Measurements from ENCODE around the gene HSFX1. TPM values are rescaled to one million over a fixed set of nuclear protein-coding genes. Genes with fewer than 3 reads are reported as not detected.

HSFX1 gene
- total and polyA plus RNA-seq, 2 of the 8 experiments (the other 6 are each of a cell fraction or from before 2014, with no cell fraction given): 0.42 to 0.63 TPM

- Histone ChIP-seq H3K9me3 (ENCODE audit: insufficient read depth in 2 of 2, low read depth in 1 of 2, low read length in 1 of 2) (no peaks in the 10 kb centered on the region), H3K14ac (ENCODE audit: insufficient read length) (no peak overlapping the region), H2BK12ac (ENCODE audit: low read depth, low read length) (no peak overlapping the region), H3K36me3 (ENCODE audit: control insufficient read depth in 2 of 4, insufficient read depth in 4 of 4, low read length in 3 of 4) (no peaks in the 10 kb centered on the region), H3K27me3 (replicated peaks in 1 of 4; ENCODE audit: control insufficient read depth in 3 of 4, extremely low read depth in 1 of 4, insufficient read depth in 3 of 4, low read length in 3 of 4) (no peaks in the 10 kb centered on the region), H3K4me2 (ENCODE audit: insufficient read depth in 1 of 2, low read depth in 2 of 2, low read length in 2 of 2) (no peak overlapping the region), H2BK5ac (ENCODE audit: low read depth, low read length) (no peak overlapping the region), H2BK120ac (replicated peaks; ENCODE audit: low read depth, low read length) (no peak overlapping the region), H4K8ac (ENCODE audit: extremely low read depth, insufficient read depth, low read length) (no peak overlapping the region), H3K27ac (ENCODE audit: low read depth, low read length) (no peak overlapping the region), H3K4me1 (replicated peaks in 1 of 4; ENCODE audit: control insufficient read depth in 3 of 4, insufficient read depth in 4 of 4, low read length in 3 of 4) (peaks cover 0 to 2% (median 0%) of the 10 kb centered on the region in 4 experiments; a peak in 2 of 7 replicates), H4K91ac (replicated peaks; ENCODE audit: insufficient read length, low read length) (no peak overlapping the region), H2AFZ (ENCODE audit: low read length) (no peak overlapping the region), H3K23me2 (ENCODE audit: low read depth, low read length) (no peaks in the 10 kb centered on the region), H3K9ac (replicated peaks in 1 of 4; ENCODE audit: extremely low read depth in 1 of 4, low read depth in 3 of 4, low read length in 3 of 4) (no peak overlapping the region), H4K20me1 (replicated peaks in 1 of 2; ENCODE audit: control insufficient read depth in 1 of 2, insufficient read depth in 2 of 2, low read length in 2 of 2) (no peaks in the 10 kb centered on the region), H3K79me2 (ENCODE audit: control insufficient read depth in 1 of 2, insufficient read depth in 2 of 2, low read length in 2 of 2) (no peaks in the 10 kb centered on the region), H2AK5ac (ENCODE audit: low read depth, low read length) (no peak overlapping the region), H3K79me1 (ENCODE audit: low read depth, low read length) (no peaks in the 10 kb centered on the region), H3K23ac (ENCODE audit: insufficient read length) (no peak overlapping the region), H2BK20ac (ENCODE audit: low read length) (no peak overlapping the region), H3K56ac (replicated peaks; ENCODE audit: insufficient read length, low read depth, low read length) (no peak overlapping the region), H2BK15ac (ENCODE audit: low read length) (no peak overlapping the region), H4K5ac (ENCODE audit: insufficient read length, low read depth, low read length) (no peak overlapping the region), H3K4me3 (ENCODE audit: extremely low read depth in 1 of 4, insufficient read depth in 2 of 4, low read depth in 3 of 4, low read length in 4 of 4) (no peak overlapping the region), H3K18ac (ENCODE audit: extremely low read depth, low read length) (no peak overlapping the region), H3K4ac (replicated peaks; ENCODE audit: insufficient read length, low read depth, low read length) (no peak overlapping the region)
- WGBS, 2 experiments (ENCODE audit: extremely low coverage in 1 of 2, insufficient coverage in 1 of 2, insufficient read length in 1 of 2, insufficient replicate concordance in 2 of 2, low coverage in 1 of 2, low lambda C conversion rate in 2 of 2, missing lambda C conversion rate in 1 of 2): 83% methylated on average over 10 of the region's 10 CpGs; no CpG with 5 or more reads in 1 of the 2 experiments
- ChIA-PET CTCF (ENCODE audit: partially characterized antibody) (no interaction called here), POLR2A (ENCODE audit: partially characterized antibody) (no interaction called here)
- no peak for FAIRE-seq
- DNase-seq (ENCODE audit: low read depth in 1 of 2, low spot score in 2 of 2): no peak
- TF ChIP-seq CTBP2 (IDR thresholded peaks at IDR 0.05; ENCODE audit: borderline replicate concordance, insufficient read depth, insufficient read length, low read length): no peak
- no peak for TF ChIP-seq CBX5 (IDR thresholded peaks at IDR 0.05; ENCODE audit: low read depth, low read length)
- TF ChIP-seq SP4 (IDR thresholded peaks at IDR 0.05; ENCODE audit: low read length): no peak
- TF ChIP-seq SIN3A (conservative IDR thresholded peaks at IDR 0.05 in 1 of 2, IDR thresholded peaks at IDR 0.05 in 1 of 2; ENCODE audit: low read depth in 1 of 2, low read length in 2 of 2): no peak
- no peak for TF ChIP-seq SAP30 (IDR thresholded peaks at IDR 0.05; ENCODE audit: insufficient read depth, insufficient replicate concordance, low read length)
- no peak for TF ChIP-seq BCL11A (IDR thresholded peaks at IDR 0.05; ENCODE audit: low read depth in 2 of 2, low read length in 2 of 2)
- TF ChIP-seq CEBPB (IDR thresholded peaks at IDR 0.05; ENCODE audit: low read depth, low read length): no peak
- TF ChIP-seq SP1 (IDR thresholded peaks at IDR 0.05; ENCODE audit: low read depth, low read length): no peak
- TF ChIP-seq SUZ12 (IDR thresholded peaks at IDR 0.05; ENCODE audit: low read length): no peak
- TF ChIP-seq KDM4A (IDR thresholded peaks at IDR 0.05; ENCODE audit: low read depth, low read length, severe bottlenecking): no peak
- TF ChIP-seq, protein P1, sequence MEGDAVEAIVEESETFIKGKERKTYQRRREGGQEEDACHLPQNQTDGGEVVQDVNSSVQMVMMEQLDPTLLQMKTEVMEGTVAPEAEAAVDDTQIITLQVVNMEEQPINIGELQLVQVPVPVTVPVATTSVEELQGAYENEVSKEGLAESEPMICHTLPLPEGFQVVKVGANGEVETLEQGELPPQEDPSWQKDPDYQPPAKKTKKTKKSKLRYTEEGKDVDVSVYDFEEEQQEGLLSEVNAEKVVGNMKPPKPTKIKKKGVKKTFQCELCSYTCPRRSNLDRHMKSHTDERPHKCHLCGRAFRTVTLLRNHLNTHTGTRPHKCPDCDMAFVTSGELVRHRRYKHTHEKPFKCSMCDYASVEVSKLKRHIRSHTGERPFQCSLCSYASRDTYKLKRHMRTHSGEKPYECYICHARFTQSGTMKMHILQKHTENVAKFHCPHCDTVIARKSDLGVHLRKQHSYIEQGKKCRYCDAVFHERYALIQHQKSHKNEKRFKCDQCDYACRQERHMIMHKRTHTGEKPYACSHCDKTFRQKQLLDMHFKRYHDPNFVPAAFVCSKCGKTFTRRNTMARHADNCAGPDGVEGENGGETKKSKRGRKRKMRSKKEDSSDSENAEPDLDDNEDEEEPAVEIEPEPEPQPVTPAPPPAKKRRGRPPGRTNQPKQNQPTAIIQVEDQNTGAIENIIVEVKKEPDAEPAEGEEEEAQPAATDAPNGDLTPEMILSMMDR (IDR thresholded peaks at IDR 0.05; ENCODE audit: control extremely low read depth in 1 of 3, insufficient read depth in 1 of 3, low read depth in 1 of 3, low read length in 3 of 3): no peak
Observed at GRCh38 chrX:149803458-149804062, 29.7 kb downstream of the HSFX1 start.
